Stimulated activated CD8-positive, alpha-beta memory T cell treated with anti-CD3 and anti-CD28 coated beads, Interleukin-2, amount 100 ng/mL, for 1 hour (primary cell): ENCODE measurements around the gene ZBTB17.

Experiments used
- DNase-seq, 2 donors: peaks; one replicate each; pipeline ENCODE4 v3.0.0-alpha.2; 2020; ENCODE audit warnings: low read depth in 2 of 2

Gene ZBTB17

DNA sequence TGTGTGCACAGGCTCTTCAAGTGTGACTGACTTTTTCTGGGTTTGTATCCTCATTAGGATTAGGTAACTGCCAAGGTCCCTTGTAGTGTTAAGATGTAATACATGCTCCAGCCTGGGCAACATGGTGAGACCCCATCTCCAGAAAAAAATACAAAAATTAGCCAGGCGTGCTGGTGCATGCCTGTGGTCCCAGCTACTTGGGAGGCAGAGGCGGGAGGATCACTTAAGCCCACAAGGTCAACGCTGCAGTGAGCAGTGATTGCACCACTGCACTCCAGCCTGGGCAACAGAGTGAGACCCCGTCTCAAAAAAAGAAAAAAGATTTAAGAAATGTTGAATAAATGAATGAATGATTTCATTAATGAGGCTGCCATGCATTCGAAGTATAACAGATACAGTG is 15.1 kb downstream of the ZBTB17 start:
- DNase-seq: no peak

DNA sequence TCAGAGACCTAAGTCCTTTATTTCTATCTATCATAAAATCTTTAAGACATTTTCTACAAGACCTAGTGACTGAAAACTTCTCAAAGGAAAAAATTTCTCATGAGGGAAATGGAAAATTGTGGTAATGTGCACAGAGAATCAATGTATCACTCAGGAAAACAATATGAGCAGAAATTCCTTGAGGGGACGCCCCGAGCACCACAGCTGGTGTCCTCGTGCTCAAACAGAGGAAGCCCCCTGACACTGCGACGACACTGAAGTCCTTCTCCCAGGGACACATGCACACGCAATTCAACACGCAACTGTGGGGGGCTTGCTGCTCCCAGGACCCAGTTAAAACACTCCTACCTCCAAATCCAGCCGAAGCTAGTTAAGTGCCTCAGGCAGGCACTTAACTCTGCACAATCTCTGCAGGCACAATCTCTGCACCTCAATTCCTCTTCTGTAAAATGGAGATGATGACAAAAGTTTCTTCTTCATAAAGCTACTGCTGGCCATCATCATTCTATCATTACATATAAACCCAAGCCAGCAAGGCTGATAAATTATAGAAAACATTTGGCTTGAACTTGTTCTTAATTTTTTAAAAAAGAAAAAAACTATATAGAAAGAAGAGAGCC is 16.0 kb downstream of the ZBTB17 start:
- DNase-seq: no peak

DNA sequence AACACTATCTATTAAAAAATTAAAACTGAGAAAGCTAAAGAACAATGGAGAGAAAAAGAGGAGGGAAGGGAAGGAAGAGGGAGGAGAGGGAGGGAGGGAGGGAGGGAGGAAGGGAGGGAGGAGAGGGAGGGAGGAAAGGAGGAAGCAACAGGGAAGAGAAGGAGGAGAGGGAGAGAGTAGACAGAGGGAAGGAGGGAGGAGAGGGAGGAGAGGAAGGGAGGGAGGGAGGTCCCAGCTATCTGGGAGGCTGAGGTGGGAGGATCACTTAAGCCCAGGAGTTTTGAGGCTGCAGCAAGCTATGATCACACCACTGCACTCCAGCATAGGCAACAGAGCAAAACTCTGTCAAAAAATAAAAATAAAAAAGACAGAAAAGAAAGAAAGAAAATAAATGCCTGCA is 16.5 kb downstream of the ZBTB17 start:
- no peak for DNase-seq

DNA sequence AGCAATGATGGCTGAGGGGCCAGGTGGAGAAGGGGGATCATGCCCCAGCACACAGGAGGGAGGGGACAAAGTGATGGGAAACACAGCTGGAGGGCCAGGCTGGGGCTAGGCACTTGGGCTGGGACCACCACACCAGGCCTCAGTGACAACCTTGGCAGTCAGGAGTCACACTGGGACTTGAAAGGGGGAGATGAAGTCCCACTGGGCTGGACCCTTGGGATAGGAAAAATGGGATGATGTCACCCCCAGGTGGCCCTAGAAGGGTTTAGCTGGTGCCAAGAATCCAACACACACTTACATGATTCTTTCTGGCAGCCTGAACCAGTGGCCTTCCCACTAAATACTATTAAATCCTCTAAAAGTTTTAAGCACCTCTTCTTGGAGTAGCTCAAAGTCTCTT is 17.1 kb downstream of the ZBTB17 start:
- DNase-seq: no peak

DNA sequence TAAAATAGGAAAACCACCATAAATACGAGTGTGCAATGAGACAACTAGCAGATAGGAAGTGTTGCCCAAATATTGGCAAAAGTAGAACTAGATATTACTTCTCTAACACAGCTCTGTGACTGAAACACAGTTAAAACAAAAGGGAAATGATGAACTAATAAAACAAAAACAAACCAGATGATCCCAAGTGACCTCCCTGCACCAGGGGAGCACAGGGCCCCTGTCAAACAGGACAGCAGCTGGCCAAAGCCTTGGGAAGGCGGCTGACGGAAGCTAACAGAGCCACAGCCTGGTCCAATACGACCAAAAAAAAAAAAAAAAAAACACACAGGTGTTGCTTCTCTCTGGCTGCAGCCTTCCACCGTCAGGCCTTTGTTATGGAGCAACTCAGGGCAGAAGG is 17.8 kb downstream of the ZBTB17 start:
- no peak for DNase-seq

DNA sequence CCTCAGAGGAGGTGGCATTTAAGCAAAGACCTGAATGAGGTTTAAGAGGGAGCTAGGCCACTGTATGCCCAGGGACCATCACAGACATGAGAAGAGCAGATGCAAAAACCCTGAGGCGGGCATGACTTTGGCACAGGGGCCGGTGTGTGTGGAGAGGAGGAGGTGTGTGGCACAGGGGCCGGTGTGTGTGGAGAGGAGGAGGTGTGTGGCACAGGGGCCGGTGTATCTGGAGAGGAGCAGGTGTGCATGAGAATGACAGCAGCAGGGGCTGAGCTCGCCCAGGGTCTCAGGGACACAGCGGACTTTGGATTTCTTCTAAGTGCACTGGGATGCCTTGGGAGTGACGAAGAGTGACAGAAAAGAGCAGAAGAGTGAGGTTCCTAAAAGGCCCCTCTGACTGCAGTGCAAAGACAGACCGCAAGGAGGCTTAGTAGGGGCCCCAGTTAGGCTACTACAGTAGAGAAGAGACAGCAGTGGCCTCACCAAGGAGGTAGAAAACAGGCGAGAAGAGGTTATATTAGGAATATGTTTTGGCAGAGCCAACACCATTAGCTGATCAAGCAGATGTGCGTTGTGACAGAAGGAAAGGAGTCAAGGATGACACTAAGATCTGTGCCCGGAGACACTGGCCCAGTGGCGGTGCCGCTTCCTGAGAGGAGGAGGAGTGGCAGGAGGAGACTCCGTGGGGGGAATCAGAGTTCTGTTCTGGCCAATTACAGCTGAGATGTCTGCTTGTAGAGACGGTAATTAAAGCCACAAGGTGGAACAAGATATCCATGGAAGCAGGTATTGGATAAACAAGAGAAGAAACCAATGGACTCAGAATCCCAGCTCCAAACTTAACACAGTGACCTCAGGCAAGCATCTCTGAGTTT is 18.4 kb downstream of the ZBTB17 start:
- no peak for DNase-seq

DNA sequence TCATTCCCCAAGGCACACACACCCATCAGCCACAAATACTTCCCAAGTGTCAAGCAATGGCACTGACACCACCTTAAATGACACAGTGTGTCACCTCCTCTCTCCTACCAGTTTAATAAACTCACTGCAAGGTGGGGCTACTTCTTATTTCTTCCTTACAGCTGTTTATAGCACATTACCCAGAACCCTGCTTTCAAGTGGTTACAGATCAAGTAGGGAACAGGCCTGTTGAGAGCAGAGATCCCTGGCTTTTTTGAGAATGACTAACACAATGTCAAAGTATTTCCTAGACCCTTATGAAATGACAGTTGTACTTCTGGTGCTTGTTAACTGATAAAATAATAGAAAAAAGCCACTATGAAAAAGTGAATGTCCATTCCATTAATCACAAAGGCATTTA is 19.8 kb downstream of the ZBTB17 start:
- DNase-seq: no peak

DNA sequence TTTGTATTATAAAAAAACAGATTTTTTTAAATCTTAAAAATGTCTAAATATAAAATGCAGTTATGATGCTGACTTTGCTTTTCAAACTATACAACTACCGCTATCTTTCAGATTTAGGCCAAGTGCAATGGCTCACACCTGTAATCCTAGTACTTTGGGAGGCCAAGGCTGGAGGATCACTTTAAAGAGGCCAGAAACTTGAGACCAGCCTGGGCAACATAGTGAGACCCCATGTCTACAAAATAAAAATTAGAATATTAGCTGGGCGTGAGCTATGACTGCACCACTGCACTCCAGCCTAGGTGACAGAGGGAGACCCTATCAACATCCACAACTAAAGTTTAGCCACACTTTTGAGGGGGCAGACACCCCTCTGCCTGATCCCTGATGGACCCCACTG is 20.3 kb downstream of the ZBTB17 start:
- no peak for DNase-seq

DNA sequence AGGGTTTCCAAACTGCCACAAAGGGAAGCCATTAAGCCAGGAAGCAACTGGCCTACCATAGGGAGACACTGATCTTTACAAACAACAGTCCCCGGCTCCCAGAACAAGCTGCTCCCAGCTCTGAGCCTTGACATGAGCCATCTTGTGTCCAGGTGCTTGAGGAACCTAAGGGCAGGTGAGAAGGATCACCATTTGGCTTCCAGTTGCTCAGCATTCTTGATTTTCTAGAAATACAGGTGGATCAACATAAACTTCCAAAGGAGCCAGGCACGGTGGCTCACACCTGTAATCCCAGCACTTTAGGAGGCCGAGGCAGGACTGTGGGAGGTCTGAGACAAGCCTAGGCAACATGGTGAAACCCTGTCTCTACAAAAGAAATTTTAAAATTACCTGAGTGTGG is 21.6 kb downstream of the ZBTB17 start:
- DNase-seq: no peak

DNA sequence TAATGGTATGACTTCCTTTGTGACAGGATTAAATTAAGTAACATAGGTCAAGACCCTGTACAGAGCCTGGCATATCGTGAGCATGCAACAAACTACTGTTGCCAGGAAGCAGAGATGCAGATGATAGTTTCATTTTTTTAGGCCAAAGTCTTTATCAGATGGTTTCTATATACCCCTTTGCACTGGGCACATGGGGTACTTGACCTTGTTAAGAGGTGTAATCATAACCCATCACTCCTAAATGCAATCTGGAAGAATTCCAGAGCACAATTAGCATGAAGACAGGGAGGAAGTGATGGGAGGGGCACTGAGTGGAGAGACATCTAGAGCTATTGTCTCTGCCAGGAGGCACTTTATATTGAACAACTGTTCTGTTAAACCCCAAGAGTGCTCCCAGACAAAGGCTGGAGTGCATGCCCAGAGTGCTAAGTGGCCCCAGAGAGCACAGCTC is 22.1 kb downstream of the ZBTB17 start:
- no peak for DNase-seq

DNA sequence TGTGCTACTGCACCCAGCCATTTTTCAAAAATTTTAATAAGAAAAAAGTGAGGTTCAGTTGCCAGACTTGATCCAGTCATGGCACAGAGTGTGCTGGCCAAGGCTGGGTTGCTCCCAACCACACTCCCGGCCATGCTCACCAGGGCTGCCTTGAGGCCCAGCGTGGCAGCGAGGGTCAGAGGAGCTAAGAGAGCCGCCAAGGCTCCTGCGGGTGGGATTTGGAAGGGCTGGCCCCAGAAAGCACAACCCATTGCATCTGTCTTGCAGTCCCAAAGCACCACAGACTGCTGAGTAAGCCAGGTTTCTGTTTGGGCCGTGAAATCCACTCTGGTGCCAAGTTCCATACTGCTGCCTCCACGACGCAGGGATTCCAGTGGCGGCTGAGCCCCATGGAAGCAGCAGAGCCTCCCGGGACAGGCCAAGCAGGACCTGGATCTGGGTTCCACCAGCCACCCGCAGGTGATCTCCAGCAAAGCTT is 22.6 kb downstream of the ZBTB17 start:
- DNase-seq: no peak

DNA sequence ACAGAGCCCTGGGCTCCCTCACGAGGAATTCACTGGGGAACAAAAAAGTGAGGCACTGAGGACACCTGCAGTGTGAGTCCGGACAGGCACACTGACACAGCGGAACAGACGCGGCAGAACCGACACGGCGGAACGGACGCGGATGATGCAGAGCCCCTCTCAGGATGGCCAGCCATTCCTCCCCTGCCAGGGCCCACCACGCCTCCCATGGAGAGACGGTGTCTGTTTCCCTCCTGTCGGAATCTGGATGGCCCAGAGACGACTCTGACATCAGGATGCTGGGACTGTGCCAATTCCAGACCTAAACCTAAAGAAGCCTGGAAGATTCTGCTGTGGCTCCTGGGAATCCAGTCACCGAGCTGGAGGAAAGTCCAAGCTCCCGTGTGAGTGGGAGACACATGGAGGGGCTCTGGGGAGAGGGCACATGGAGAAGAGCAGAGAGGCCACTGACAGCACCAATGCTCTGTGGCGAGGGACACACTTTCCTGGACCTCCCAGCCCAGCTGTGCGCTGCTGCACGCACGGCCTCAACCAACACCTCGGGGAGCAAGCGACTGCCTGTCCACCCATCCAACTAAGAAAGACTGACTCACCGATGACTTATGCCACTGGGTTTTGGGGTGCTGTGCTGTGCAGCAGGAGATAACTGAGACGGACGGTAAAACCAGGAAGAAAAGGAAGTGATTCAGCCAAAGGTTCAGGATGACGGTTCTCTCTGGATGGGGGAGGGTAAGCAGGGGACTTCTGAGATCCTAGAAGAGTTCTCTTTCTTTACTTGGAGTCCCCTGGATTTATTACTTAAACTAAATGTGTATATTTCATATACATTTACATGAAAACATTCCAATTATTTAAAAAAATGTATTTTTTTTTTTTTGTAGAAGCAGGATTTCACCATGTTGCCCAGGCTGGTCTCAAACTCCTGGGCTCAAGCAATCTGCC is 23.3 kb downstream of the ZBTB17 start:
- DNase-seq: no peak

DNA sequence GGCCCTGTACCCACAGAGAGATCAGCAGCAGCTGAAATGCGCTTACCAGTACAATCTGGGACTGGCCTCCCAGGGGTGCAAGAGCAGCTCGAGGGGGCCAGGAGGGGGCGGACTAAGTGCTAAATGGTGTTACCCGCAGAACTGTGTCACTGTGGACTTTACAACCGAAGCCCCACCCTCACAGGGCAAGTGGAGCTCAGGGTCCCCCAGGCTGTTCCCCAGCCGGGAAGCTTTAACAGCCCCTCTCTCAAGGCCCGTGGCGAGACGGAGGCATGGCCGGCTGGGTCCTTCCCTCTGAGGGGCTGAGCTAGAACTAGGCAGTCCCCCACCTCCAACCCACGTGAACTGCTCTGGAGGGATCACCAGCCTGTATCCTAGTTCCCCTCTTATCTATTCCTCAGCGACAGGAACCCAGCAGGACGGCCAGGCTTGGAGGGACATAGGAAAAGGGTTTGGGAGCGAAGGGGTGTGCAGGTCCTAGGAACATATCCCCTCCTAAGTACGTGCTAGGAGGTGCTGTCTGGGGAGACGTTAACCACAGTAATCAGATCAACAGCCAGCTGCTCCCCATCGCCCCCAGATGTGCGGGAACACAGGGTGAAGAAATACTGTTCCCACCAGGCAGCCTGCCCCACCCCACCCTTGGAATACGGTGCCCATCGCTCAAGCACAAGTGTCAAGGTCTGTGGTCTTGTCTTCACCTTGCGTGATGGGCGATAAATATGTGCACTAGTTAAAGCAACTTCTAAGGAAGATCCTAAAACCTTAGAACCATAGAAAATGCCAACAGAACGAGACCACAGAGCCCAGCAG is 24.4 kb downstream of the ZBTB17 start:
- no peak for DNase-seq

DNA sequence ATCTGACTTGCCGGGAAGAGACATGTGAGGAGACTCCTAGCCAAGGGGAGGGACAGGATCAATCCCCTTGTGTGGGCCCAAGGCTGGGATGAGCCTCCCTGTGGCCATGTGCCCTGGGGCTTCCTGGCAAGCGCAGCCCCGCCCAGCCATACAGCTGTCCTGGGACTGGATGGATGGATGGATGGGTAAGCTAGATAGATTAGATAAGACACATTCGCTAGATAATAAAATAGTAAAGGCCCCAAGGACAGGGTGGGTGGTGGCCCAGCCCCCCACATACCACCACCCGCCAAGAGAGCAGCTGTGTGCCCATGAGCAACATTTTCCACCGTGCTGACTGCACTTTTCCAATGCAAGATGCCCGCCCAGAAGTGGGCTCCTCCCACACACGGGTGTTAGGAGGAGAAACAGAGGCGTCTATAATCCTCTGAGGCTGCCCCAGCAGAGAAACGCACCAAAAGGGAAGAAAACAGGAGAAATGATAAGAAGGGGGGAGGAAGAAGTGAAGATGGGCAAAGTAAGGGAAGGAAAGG is 25.1 kb downstream of the ZBTB17 start:
- DNase-seq: peak; percentile 52 to 64

DNA sequence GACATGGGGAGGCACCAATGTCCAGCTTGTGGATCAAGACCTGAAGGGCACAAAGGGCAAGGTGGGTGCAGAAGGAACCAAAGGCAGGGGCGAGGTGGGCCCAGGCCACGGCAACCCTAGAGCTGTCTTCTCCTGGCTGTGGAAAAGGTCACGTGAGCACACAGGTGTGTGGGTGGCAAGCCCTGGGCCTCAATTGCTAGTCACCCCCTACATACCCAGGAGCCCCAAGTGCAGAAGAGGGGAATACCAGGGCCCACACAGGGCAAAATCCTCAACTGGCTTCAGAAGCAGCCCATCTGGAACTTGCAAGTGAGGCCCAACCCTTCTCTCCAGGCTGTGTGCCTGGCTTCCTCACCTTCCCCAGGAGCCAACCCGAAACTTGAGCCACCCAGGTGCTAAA is 25.6 kb downstream of the ZBTB17 start:
- no peak for DNase-seq

DNA sequence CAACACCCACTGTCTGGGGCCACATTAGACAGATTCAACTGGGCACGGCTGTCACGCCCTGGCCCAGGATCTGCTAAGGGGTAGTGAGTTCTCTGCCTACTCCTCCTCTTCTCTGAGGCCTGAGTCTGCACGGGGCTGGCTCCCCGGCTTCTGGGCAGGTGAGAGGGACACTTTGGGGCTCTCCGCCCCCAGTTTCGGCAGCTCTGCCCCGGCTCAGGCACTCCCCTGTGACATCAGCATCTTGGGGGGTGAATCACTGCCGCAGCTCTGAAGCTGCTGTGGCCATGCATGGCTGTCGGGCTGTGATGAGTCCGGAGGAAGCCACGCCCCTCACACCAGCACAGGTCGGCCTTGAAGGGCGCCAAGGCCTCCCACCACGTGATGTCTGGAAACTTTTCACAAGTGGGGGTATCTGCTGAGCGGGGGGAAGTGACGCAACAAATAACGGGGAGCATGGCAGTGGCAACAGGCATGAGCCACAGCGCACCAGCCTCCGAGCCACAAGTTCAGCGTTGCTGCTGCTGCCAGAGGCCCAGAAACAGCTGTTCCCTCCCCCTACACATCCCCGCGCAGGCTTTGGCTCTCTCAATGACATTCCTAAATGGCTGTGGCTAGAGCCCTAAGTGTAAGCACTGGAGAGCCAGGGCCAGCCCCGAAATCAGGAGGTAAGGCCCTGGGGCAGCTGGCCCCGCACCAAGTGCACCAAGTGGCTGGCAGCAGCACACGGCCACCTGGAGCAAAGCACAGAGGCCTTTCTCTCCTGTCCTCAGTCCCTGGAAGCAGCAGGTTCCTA is 26.3 kb downstream of the ZBTB17 start:
- DNase-seq: peak; percentile 77 to 84

DNA sequence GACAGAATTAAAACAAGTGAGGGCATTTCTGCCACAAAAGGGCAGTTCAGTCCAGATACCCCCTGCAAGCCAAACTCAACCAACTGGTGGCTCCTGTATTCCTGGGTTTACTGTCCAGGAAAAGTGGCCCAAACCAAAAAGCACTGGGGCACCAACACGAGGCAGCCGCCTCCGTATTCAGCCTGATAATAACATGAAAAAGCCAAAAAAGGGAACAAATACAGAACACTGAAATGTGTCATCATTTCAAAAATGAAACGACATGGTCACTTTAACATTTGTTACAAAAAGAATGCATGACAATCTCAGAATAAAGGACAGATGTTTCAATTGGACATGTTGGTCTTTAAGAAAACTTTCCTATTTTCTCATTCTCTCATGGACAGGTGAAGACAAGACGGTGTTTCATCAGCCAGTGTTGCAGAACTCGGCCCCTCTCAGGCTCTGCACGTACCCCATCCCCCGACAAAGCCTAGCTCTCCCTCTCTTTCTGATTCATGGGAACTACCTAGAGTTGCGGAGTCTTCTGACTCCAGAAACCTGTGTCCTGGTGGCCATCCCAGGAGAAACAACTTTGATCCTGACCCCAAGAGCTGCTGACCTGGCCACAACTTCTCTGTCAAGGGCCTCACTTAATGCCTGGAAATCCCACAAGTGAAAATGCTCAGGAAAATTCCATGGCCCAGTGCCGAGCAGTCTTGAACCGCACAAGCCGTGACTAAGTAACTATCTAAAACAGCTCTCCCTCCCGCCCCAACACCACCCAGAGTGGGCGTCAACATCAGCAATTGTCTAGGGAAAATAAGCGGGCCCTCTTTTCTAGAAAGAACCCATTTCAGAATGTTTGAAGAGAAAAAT is 27.1 kb downstream of the ZBTB17 start:
- DNase-seq: no peak

DNA sequence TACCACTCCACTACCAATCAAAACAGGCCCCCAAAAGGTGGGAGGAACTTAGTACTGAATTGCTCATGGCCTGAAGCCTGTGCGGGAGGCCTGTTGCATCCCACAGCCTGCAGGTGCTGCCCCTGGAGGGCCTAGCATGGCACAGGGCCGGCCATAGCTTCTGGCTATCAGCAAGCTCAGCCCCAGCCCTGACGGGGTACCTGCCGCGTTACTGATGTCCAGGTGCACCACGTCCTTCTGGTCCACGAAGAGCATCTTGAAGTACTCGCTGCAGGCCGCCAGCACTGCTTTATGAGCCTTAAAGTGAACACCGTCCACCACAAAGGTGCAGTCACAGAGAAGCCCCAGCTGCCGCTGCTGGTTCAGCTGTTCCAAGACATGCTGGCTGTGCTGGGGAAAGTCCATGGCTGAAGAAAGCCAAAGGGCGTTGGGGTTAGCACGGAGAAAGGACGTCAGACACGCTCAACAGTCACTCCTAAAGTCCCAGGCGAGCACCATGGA is 27.8 kb downstream of the ZBTB17 start:
- DNase-seq: no peak
